ENCODE results near the gene HLA-DRB1.
"Not testable (repeated sequence)": the region's sequence is repeated elsewhere in the genome, so short reads cannot be mapped to it uniquely, and the experiment has no call there.

Gene HLA-DRB1

GRCh38 chr6:32608362-32608761, 18.7 kb upstream of the HLA-DRB1 start:
- no peak for DNase-seq

DNA sequence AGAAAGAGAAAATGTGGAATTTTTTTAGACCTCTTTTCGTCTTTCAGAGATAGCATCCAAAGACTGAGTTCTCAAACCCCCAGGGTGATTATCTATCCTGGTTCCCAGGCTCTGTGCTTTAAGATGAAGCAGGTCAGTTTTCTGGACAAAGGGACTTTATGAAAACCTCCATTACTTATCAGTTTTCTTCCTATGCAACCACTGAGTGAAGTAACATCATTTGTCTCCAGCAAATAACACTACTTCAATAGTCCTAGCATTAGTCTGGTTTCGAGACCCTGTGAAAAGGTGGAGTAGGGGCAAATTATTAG, 18.3 kb upstream of the HLA-DRB1 start:
- DNase-seq = no peak

DNA sequence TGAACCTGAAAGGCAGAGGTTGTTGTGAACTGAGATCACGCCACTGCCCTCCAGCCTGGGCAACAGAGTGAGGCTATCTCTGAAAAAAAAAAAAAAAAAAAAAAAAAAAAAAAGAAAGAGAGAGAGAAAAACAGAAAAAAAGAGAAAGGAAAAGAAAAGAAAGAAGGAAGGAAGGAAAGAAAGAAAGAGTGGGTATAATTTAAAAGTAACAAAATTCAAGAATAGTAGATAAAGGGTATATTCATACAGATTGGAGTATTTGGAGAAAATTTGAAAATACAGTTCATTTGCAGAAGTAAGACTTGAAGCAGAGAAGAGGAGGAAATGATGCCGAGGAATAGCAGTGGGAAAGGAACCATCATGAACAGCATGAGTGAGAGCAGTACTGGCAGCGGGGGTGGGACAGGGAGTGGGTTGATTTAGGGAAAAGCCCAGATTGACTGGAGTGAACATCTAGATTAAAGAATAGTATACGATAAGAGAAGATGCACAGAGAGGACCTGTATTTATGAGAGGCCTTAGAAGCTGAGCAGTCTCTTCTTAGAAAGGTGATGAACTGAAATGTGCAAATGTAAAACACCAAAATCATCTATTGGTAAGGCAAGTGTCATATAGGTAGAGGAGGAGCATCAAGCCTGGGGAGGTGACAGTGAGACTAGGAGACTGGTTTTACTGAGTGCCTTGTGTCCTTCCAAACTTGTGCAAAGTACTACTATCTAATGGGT, 17.8 kb upstream of the HLA-DRB1 start:
- DNase-seq = no peak

GRCh38 chr6:32604434-32604877, 14.8 kb upstream of the HLA-DRB1 start:
- DNase-seq = no peak

- no peak for DNase-seq
Measured at GRCh38 chr6:32603888-32604287, 14.2 kb upstream of the HLA-DRB1 start.

DNA sequence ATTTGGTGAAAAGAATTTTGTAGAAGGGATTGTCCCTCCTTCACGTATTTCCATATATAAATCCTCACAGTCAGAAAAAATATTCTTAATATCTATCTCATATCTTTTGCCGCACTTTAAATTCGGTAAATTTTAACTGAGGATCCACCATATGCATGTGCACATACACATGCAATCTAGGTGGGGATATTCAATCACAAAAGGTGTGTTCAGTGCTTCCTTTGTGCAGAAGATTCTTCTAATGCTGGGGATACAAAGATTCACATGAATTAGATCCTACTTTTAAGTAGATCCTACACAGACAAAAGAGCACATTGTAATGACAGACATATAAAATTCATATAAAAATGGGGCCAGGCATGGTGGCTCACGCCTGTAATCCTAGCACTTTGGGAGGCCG, 13.6 kb upstream of the HLA-DRB1 start:
- no peak for DNase-seq

GRCh38 chr6:32602383-32602782, 12.7 kb upstream of the HLA-DRB1 start:
- no peak for DNase-seq

DNA sequence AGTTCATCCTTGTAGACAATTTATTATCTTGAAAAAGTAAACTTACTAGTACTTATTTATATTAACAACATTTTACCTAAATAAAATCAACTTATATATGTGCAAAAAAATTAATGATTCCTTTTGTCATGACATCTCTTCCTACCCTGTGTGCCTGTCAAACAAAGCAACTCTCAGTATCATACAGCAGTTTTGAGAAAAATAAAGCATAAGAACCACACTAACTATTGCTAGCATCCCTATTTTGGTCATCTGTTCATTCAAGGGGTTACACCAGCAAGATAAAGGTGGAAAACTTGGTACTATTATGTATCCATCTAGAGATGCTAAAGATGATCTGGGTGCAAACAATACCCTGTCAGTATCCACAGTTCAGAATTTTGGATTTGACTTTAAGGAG, 7.4 kb upstream of the HLA-DRB1 start:
- no peak for DNase-seq

GRCh38 chr6:32590713-32591112, 1.1 kb upstream of the HLA-DRB1 start:
- not testable (repeated sequence) for DNase-seq

DNA sequence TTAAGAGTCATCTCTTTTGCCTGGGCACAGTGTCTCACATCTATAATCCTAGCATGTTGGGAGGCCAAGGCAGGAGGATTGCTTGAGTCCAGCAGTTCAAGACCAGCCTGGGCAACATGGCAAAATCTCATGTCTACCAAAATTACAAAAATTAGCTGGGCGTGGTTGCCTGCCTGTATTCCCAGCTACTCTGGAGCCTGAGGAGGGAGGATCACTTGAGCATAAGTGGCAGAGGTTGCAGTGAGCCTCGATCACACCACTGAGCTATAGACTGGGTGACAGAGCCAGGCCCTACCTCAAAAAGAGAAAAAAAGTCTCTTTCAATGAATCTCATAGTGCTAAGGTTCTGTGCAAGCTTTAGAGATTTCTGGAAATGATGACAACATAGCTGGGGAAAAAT, 1.5 kb downstream of the HLA-DRB1 start:
- DNase-seq = no peak

GRCh38 chr6:32583527-32583898, 6.1 kb downstream of the HLA-DRB1 start:
- DNase-seq = no peak

DNA sequence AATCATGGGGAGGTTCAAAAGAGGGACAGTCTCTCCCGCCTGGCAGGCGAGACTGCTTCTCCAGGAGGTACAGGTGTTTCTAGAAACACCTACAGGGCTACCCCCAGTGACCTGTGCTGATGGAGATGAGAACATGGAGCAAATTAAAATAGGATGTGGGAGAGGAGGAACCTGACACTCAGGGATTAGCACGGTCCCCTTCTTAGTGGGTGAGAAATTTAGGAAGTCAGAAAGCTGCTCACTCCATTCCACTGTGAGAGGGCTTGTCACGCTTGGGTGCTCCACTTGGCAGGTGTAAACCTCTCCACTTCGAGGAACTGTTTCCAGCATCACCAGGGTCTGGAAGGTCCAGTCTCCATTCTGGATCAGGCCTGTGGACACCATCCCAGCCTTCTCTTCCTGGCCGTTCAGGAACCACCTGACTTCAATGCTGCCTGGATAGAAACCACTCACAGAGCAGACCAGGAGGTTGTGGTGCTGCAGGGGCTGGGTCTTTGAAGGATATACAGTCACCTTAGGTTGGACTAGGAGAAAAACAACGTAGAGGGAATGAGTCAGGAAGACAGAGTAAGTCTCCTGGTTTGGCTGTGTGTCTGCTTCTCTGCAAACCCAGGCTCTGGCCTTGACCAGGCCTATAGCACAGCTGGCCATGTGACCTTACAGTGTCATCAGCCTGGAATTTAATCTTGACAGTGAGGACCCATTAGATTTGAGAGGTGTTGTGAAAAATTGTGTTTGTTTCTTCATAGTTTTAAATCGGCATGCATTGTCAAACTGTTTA, 8.1 kb downstream of the HLA-DRB1 start:
- no peak for DNase-seq

- DNase-seq = no peak
Measured at GRCh38 chr6:32580593-32580992, 9.1 kb downstream of the HLA-DRB1 start.

DNA sequence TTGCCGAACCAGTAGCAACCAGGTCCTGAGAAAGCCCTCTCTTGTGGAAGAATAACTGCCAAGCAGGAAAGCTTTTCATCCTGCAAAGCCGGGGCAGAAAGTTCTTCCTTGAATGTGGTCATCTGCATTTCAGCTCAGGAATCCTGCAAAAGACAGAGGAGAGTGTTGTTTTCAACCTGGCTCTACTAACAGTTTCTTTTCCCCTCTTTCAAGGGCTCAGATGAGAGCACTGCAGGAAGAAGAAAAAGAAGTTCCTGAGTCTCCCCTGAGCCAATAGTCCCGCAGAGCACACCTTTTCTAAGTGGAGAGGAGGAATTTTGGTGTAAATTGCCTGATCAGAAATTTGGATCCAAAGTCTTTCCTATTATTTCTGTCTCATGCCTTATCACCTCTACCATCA, 10.7 kb downstream of the HLA-DRB1 start:
- no peak for DNase-seq

GRCh38 chr6:32577493-32577892, 12.2 kb downstream of the HLA-DRB1 start:
- not testable (repeated sequence) for DNase-seq

GRCh38 chr6:32576250-32576649, 13.4 kb downstream of the HLA-DRB1 start:
- no peak for DNase-seq

DNA sequence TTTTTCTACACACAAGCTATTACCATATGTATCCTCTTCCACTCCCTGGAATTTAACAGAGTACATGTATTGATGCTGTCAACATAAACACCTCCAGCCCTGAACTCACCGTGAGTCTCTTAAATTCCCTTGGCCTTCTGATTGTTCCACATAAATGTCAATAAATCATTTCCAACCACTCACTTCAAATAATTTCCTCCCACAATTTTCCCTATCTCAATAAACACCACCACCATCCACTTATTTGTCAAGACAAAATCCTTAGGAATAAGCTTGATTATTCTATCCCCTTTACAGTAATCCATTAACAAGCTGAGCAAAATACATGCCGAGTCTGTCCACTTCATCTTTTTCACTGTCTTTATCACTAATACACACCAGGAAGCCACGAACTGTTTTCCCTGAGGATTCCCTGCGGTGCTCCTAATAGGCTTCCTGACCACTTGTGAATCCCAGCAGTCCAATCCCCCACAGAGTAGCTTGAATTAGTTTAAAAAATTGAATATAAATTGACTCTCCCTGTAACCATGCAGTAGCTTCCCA, 19.2 kb downstream of the HLA-DRB1 start:
- DNase-seq = no peak

DNA sequence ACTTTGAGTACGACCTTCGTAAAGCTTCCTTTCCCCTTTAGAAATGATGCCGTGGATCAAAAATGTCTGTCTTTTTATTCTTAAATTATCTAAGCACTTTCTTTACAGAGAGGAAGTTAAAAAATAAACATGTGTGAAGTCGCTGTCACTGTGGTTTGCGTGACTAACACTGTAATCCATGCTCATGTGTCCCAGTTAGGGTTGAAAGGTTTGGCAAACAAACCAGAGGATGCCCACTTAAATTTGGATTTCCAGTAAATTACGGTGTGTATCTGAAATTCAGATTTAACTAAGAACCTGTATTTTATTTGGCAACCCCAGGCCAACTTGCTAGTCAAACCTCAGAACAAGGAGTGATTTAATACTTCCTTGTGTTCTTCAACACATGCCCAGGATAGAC, 21.1 kb downstream of the HLA-DRB1 start:
- DNase-seq = no peak

- DNase-seq = no peak
Measured at GRCh38 chr6:32566957-32567356, 22.7 kb downstream of the HLA-DRB1 start.

GRCh38 chr6:32565511-32565910, 24.1 kb downstream of the HLA-DRB1 start:
- no peak for DNase-seq

DNA sequence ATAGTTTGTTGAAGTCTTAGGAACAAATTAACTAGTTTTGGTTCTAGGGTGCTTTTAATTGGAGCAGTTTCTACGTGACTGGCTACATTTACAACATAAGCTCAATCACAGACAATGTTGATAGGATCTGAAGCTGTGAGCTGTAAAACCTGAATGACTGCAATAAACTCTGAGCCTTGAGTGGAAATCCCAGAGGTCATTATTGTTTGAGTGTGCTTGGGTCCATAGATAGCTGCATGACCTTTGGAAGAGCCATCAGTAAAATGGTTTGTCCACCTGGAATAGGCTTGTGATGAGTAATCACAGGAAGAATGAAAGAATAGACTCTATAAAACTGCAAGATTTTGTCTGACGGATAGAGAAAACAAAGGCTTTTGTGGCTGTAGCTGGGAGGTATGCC, 26.7 kb downstream of the HLA-DRB1 start:
- no peak for DNase-seq

DNA sequence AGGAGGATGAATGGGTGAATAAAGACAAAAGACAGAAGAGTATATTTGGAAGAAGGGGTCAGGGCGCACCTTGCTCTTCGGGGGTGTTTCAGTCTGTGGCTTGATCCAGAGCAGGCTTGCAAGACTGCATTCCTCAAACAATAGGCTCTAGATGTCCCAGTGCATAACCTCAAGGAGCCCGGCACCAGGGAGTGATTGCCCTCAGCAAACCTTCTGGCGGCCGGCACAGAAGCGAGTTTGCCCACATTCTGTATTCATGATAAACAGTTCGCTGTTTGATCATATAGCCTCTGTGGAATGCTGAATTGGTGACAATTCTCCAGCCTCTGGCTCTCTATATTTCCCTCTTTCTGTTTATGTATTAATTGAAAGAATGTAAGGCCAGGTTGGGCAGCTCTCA, 29.9 kb downstream of the HLA-DRB1 start:
- no peak for DNase-seq

- no peak for DNase-seq
Measured at GRCh38 chr6:32558426-32559057, 31.1 kb downstream of the HLA-DRB1 start.
